ENCODE measurements around the gene HSPA6. TPM values are rescaled to one million over a fixed set of nuclear protein-coding genes. Genes with fewer than 3 reads are reported as not detected.
"Not testable (repeated sequence)": the region's sequence is repeated elsewhere in the genome, so short reads cannot be mapped to it uniquely, and the experiment has no call there.

The HSPA6 gene
- total RNA-seq, 1 donor: 0.54 TPM

GRCh38 chr1:161502641-161503393, 21.5 kb upstream of the HSPA6 start:
- no peak for DNase-seq (ENCODE audit: low read depth in 2 of 3, low spot score in 2 of 3)

- DNase-seq (ENCODE audit: low read depth in 2 of 3, low spot score in 2 of 3): no peak
Observed at GRCh38 chr1:161503394-161503748, 21.0 kb upstream of the HSPA6 start.

GRCh38 chr1:161505686-161506085, 18.7 kb upstream of the HSPA6 start:
- no peak for DNase-seq (ENCODE audit: low read depth in 2 of 3, low spot score in 2 of 3)

GRCh38 chr1:161506336-161507223, 17.8 kb upstream of the HSPA6 start:
- peak in 2 of 3 donors; percentile 55 to 69 for DNase-seq (ENCODE audit: low read depth in 2 of 3, low spot score in 2 of 3)

- no peak for DNase-seq (ENCODE audit: low read depth in 2 of 3, low spot score in 2 of 3)
Observed at GRCh38 chr1:161510477-161510876, 13.9 kb upstream of the HSPA6 start.

- DNase-seq (ENCODE audit: low read depth in 2 of 3, low spot score in 2 of 3): no peak
Observed at GRCh38 chr1:161511018-161511755, 13.2 kb upstream of the HSPA6 start.

GRCh38 chr1:161511756-161512060, 12.6 kb upstream of the HSPA6 start:
- DNase-seq (ENCODE audit: low read depth in 2 of 3, low spot score in 2 of 3): no peak

GRCh38 chr1:161512636-161513447, 11.5 kb upstream of the HSPA6 start:
- DNase-seq (ENCODE audit: low read depth in 2 of 3, low spot score in 2 of 3): not testable (repeated sequence)

GRCh38 chr1:161513448-161513780, 10.9 kb upstream of the HSPA6 start:
- DNase-seq (ENCODE audit: low read depth in 2 of 3, low spot score in 2 of 3): not testable (repeated sequence)

GRCh38 chr1:161513953-161514352, 10.4 kb upstream of the HSPA6 start:
- not testable (repeated sequence) for DNase-seq (ENCODE audit: low read depth in 2 of 3, low spot score in 2 of 3)

- DNase-seq (ENCODE audit: low read depth in 2 of 3, low spot score in 2 of 3): not testable (repeated sequence)
Observed at GRCh38 chr1:161523041-161523816, 1.1 kb upstream of the HSPA6 start.

GRCh38 chr1:161524742-161525291, 477 bp downstream of the HSPA6 start:
- not testable (repeated sequence) for DNase-seq (ENCODE audit: low read depth in 2 of 3, low spot score in 2 of 3)

GRCh38 chr1:161525321-161525720, 981 bp downstream of the HSPA6 start:
- not testable (repeated sequence) for DNase-seq (ENCODE audit: low read depth in 2 of 3, low spot score in 2 of 3)

GRCh38 chr1:161525918-161526317, 1.6 kb downstream of the HSPA6 start:
- not testable (repeated sequence) for DNase-seq (ENCODE audit: low read depth in 2 of 3, low spot score in 2 of 3)

- DNase-seq (ENCODE audit: low read depth in 2 of 3, low spot score in 2 of 3): peak in 1 of 3 donors; percentile 56
Observed at GRCh38 chr1:161528550-161528949, 4.2 kb downstream of the HSPA6 start.

GRCh38 chr1:161529463-161530104, 5.2 kb downstream of the HSPA6 start:
- not testable (repeated sequence) for DNase-seq (ENCODE audit: low read depth in 2 of 3, low spot score in 2 of 3)

GRCh38 chr1:161530158-161530557, 5.8 kb downstream of the HSPA6 start:
- peak in 2 of 3 donors; percentile 46 to 76 for DNase-seq (ENCODE audit: low read depth in 2 of 3, low spot score in 2 of 3)

- DNase-seq (ENCODE audit: low read depth in 2 of 3, low spot score in 2 of 3): peak; percentile 79 to 96 (median 92)
Observed at GRCh38 chr1:161530671-161531641, 6.6 kb downstream of the HSPA6 start.
